WTC11 (cell line): ENCODE measurements around the gene AADAC. TPM values are rescaled to one million over a fixed set of nuclear protein-coding genes. Genes with fewer than 3 reads are reported as not detected.

ENCODE experiments used
- ATAC-seq: fragments of 200-7000 bp; cut with Tn5 transposase; 2 replicates; pipeline ENCODE4 v1.10.0; 2021; ENCODE audit warnings: mild to moderate bottlenecking, moderate library complexity
- CTCF ChIA-PET: fragments of 300-600 bp; sonication (Branson Sonifier 250); formaldehyde crosslinking; loops from one replicate; lab custom pipeline; 2021; ENCODE audit warnings: antibody characterized with exemption; lab: Charles Lee
- POLR2A ChIA-PET: fragments of 350-600 bp; sonication (Branson Sonifier 250); formaldehyde crosslinking; loops from one replicate; lab custom pipeline; 2021; ENCODE audit warnings: antibody characterized with exemption; lab: Charles Lee
- DNase-seq: peaks from one replicate; pipeline ENCODE4 v3.0.0; 2021; ENCODE audit warnings: low spot score
- H3K27ac Mint-ChIP-seq: 2 replicates; pipeline ENCODE4 v1.8.0; 2021; ENCODE audit warnings: mixed read lengths
- H3K27me3 Mint-ChIP-seq: 2 replicates; pipeline ENCODE4 v1.8.0; 2021; ENCODE audit warnings: low read depth, mild to moderate bottlenecking, moderate library complexity, mixed read lengths
- H3K36me3 Mint-ChIP-seq: 2 replicates; pipeline ENCODE4 v1.8.0; 2021; ENCODE audit warnings: mixed read lengths
- H3K4me1 Mint-ChIP-seq: 2 replicates; pipeline ENCODE4 v1.8.0; 2022; ENCODE audit warnings: mixed read lengths
- H3K4me3 Mint-ChIP-seq: 2 replicates; pipeline ENCODE4 v1.8.0; 2021; ENCODE audit warnings: mild to moderate bottlenecking, moderate library complexity, mixed read lengths
- H3K9me3 Mint-ChIP-seq: 2 replicates; pipeline ENCODE4 v1.8.0; 2021; ENCODE audit warnings: mixed read lengths
- ARID4B ChIP-seq: sonication (generic); formaldehyde crosslinking; IDR thresholded peaks from 2 replicates; pipeline ENCODE4 v1.8.0; 2023; ENCODE audit warnings: missing genetic modification reagents, mild to moderate bottlenecking, borderline replicate concordance
- ATF1 ChIP-seq: sonication (generic); formaldehyde crosslinking; IDR thresholded peaks from 2 replicates; pipeline ENCODE4 v1.8.1; 2023; ENCODE audit warnings: mild to moderate bottlenecking, moderate library complexity, missing genetic modification reagents
- CBFB ChIP-seq: sonication (generic); formaldehyde crosslinking; IDR thresholded peaks from 2 replicates; pipeline ENCODE4 v1.8.1; 2022; ENCODE audit warnings: mild to moderate bottlenecking, low read depth, missing genetic modification reagents
- E2F1 ChIP-seq: sonication (generic); formaldehyde crosslinking; IDR thresholded peaks from 2 replicates; pipeline ENCODE4 v1.8.0; 2022; ENCODE audit warnings: mild to moderate bottlenecking, missing genetic modification reagents
- E2F4 ChIP-seq: sonication (generic); formaldehyde crosslinking; IDR thresholded peaks from 2 replicates; pipeline ENCODE4 v1.8.1; 2022; ENCODE audit warnings: low read depth, mild to moderate bottlenecking, moderate library complexity, missing genetic modification reagents, borderline replicate concordance
- E2F5 ChIP-seq: sonication (generic); formaldehyde crosslinking; IDR thresholded peaks from 2 replicates; pipeline ENCODE4 v1.8.1; 2022; ENCODE audit warnings: mild to moderate bottlenecking, moderate library complexity, missing genetic modification reagents
- ELF4 ChIP-seq: sonication (generic); formaldehyde crosslinking; IDR thresholded peaks from 2 replicates; pipeline ENCODE4 v1.8.1; 2022; ENCODE audit warnings: low read depth, mild to moderate bottlenecking, moderate library complexity, missing genetic modification reagents
- FOXK1 ChIP-seq: sonication (generic); formaldehyde crosslinking; IDR thresholded peaks from 2 replicates; pipeline ENCODE4 v1.8.0; 2022; ENCODE audit warnings: mild to moderate bottlenecking, moderate library complexity, missing genetic modification reagents
- GABPB1 ChIP-seq: sonication (generic); formaldehyde crosslinking; IDR thresholded peaks from 2 replicates; pipeline ENCODE4 v1.8.1; 2023; ENCODE audit warnings: mild to moderate bottlenecking, missing genetic modification reagents
- GRHL2 ChIP-seq: fragments of 250-450 bp; sonication (Bioruptor Pico); IDR thresholded peaks from 2 replicates; pipeline ENCODE4 v1.8.0; 2022; ENCODE audit warnings: mild to moderate bottlenecking, moderate library complexity; ENCODE audit not compliant: insufficient replicate concordance, severe bottlenecking
- JUN ChIP-seq: sonication (generic); formaldehyde crosslinking; IDR thresholded peaks from 2 replicates; pipeline ENCODE4 v1.8.0; 2023; ENCODE audit warnings: mild to moderate bottlenecking, missing genetic modification reagents
- MYBL2 ChIP-seq: sonication (generic); formaldehyde crosslinking; IDR thresholded peaks from 2 replicates; pipeline ENCODE4 v1.8.1; 2023; ENCODE audit warnings: mild to moderate bottlenecking, moderate library complexity, missing genetic modification reagents
- NR1H2 ChIP-seq: sonication (generic); formaldehyde crosslinking; IDR thresholded peaks from 2 replicates; pipeline ENCODE4 v1.9.0; 2021; ENCODE audit warnings: mild to moderate bottlenecking, moderate library complexity, missing genetic modification reagents
- NR3C1 ChIP-seq: sonication (generic); formaldehyde crosslinking; conservative IDR thresholded peaks from 2 replicates; pipeline ENCODE4 v1.8.1; 2023; ENCODE audit warnings: low read depth, mild to moderate bottlenecking, missing genetic modification reagents
- PRRX2 ChIP-seq: fragments of 250-450 bp; sonication (Bioruptor Pico); IDR thresholded peaks from 2 replicates; pipeline ENCODE4 v1.8.0; 2021; ENCODE audit warnings: mild to moderate bottlenecking
- TEAD4 ChIP-seq: sonication (generic); formaldehyde crosslinking; IDR thresholded peaks from 2 replicates; pipeline ENCODE4 v1.8.0; 2022; ENCODE audit warnings: mild to moderate bottlenecking, missing genetic modification reagents
- ZNF317 ChIP-seq: sonication (generic); formaldehyde crosslinking; IDR thresholded peaks from 2 replicates; pipeline ENCODE4 v1.8.1; 2023; ENCODE audit warnings: low read depth, mild to moderate bottlenecking, moderate library complexity, missing genetic modification reagents, borderline replicate concordance
- ZNF423 ChIP-seq: fragments of 250-450 bp; sonication (Bioruptor Pico); IDR thresholded peaks from 2 replicates; pipeline ENCODE4 v2.1.2; 2022; ENCODE audit warnings: mild to moderate bottlenecking, moderate library complexity
- ZNF425 ChIP-seq: fragments of 250-450 bp; sonication (Bioruptor Pico); conservative IDR thresholded peaks from 2 replicates; pipeline ENCODE4 v1.9.0; 2021; ENCODE audit warnings: mild to moderate bottlenecking
- ZNF532 ChIP-seq: fragments of 250-450 bp; sonication (Bioruptor Pico); IDR thresholded peaks from 2 replicates; pipeline ENCODE4 v1.9.0; 2021; ENCODE audit warnings: mild to moderate bottlenecking, borderline replicate concordance
- total RNA-seq: library from RNA; stranded (reverse); gene quantifications from 3 replicates; pipeline ENCODE4 v1.2.3, GENCODE V29; 2021

AADAC gene
- total RNA-seq, 1 experiment from 2014 or later, result 0.11 TPM

GRCh38 chr3:151777880-151778279, 36.0 kb upstream of the AADAC start:
- POLR2A ChIA-PET, result no interaction called here
- no peaks in the 10 kb centered on the region for H3K27me3 Mint-ChIP-seq
- H3K4me1 Mint-ChIP-seq, result no peaks in the 10 kb centered on the region
- no peaks in the 10 kb centered on the region for H3K9me3 Mint-ChIP-seq
- H3K27ac Mint-ChIP-seq, result no peak overlapping the region
- H3K4me3 Mint-ChIP-seq, result no peak overlapping the region
- TF ChIP-seq GABPB1 (CRISPR knock-in tag) (no peak), TEAD4 (no peak), CBFB (CRISPR knock-in tag) (no peak), NR1H2 (no peak), ZNF425 (no peak), ELF4 (CRISPR knock-in tag) (no peak), FOXK1 (CRISPR knock-in tag) (no peak), ATF1 (no peak), NR3C1 (CRISPR knock-in tag) (no peak), ARID4B (CRISPR knock-in tag) (no peak), ZNF317 (CRISPR knock-in tag) (no peak)
- H3K36me3 Mint-ChIP-seq, result no peaks in the 10 kb centered on the region
- ATAC-seq, result no peak
- DNase-seq, result no peak
- CTCF ChIA-PET, result no interaction called here

- no peak overlapping the region for H3K4me3 Mint-ChIP-seq
- peaks cover 4% of the 10 kb centered on the region; the same call in 1 of the 2 replicates for H3K9me3 Mint-ChIP-seq
- H3K27me3 Mint-ChIP-seq, result no peaks in the 10 kb centered on the region
- H3K27ac Mint-ChIP-seq, result no peak overlapping the region
- DNase-seq, result no peak
- ATAC-seq, result no peak
- H3K4me1 Mint-ChIP-seq, result no peaks in the 10 kb centered on the region
- CTCF ChIA-PET, result no interaction called here
- no peaks in the 10 kb centered on the region for H3K36me3 Mint-ChIP-seq
- POLR2A ChIA-PET, result no interaction called here
- TF ChIP-seq GRHL2 (CRISPR knock-in tag), result no peak
- TF ChIP-seq E2F4 (CRISPR knock-in tag), result no peak
- TF ChIP-seq E2F5, result no peak
- no peak for TF ChIP-seq PRRX2
- no peak for TF ChIP-seq MYBL2
- TF ChIP-seq ZNF423 (CRISPR knock-in tag), result no peak
- TF ChIP-seq JUN (CRISPR knock-in tag), result no peak
- TF ChIP-seq E2F1, result no peak
- TF ChIP-seq ZNF532, result no peak
Measured at GRCh38 chr3:151787626-151788025, 26.3 kb upstream of the AADAC start.
